ENCODE measurements around the gene UPF3A.
"Not testable (repeated sequence)": the region's sequence is repeated elsewhere in the genome, so short reads cannot be mapped to it uniquely, and the experiment has no call there.

The UPF3A gene

GRCh38 chr13:114324334-114324733 is 42.9 kb downstream of the UPF3A start:
- no peak for DNase-seq (ENCODE audit: low spot score)
- TF ChIP-seq CTCF (IDR thresholded peaks at IDR 0.05; ENCODE audit: borderline replicate concordance, control extremely low read depth, extremely low read depth, insufficient read depth, missing control alignments), result no peak
- in situ Hi-C loops (cut with MboI; ENCODE audit: low sequenced_read_pairs, unreplicated experiment), result no loop called here

GRCh38 chr13:114325729-114326128 is 44.3 kb downstream of the UPF3A start:
- in situ Hi-C loops (cut with MboI; ENCODE audit: low sequenced_read_pairs, unreplicated experiment), result no loop called here
- no peak for DNase-seq (ENCODE audit: low spot score)
- no peak for TF ChIP-seq CTCF (IDR thresholded peaks at IDR 0.05; ENCODE audit: borderline replicate concordance, control extremely low read depth, extremely low read depth, insufficient read depth, missing control alignments)

GRCh38 chr13:114328034-114328433 is 46.6 kb downstream of the UPF3A start:
- DNase-seq (ENCODE audit: low spot score), result no peak
- in situ Hi-C loops (cut with MboI; ENCODE audit: low sequenced_read_pairs, unreplicated experiment), result no loop called here
- TF ChIP-seq CTCF (IDR thresholded peaks at IDR 0.05; ENCODE audit: borderline replicate concordance, control extremely low read depth, extremely low read depth, insufficient read depth, missing control alignments), result no peak

DNA sequence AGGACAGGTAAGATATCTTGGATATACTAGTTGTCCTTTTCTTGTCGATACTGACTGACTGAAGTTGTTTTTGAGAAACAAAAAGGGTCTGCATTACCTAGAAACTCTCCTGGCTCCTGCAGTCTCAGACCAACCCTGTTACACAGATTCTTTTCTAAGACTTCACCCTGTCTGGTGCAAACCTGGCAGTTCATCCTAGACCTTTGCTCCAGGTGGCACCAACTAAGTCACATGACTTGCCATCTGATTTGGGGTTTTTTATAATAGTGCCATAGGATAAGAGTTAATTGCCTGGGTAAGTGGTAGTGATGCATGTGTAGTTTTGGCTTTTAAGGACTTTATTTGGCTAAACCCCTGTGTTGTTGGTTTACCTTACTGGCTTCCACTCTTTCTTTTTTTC is 47.2 kb downstream of the UPF3A start:
- DNase-seq (ENCODE audit: low spot score), result no peak
- in situ Hi-C loops (cut with MboI; ENCODE audit: low sequenced_read_pairs, unreplicated experiment), result no loop called here
- TF ChIP-seq CTCF (IDR thresholded peaks at IDR 0.05; ENCODE audit: borderline replicate concordance, control extremely low read depth, extremely low read depth, insufficient read depth, missing control alignments), result no peak

DNA sequence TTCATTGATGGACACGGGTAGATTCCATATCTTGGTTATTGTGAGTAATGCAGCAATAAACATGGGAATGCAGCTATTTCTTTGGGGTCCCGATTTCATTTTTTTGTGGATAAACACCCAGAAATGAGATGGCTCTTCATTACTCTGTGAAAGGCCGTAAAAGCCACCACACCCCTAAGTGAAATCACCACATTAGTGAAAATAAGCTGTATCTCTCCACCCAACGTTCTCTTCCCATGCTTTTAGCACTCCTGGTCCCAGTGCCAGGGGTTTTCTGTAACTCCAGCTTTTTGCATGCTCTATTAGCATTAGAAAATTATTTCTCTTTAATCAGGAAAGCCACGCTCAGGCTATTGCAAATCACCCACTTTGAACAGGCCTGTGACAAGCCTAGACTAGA is 48.7 kb downstream of the UPF3A start:
- no peak for DNase-seq (ENCODE audit: low spot score)
- in situ Hi-C loops (cut with MboI; ENCODE audit: low sequenced_read_pairs, unreplicated experiment), result no loop called here
- TF ChIP-seq CTCF (IDR thresholded peaks at IDR 0.05; ENCODE audit: borderline replicate concordance, control extremely low read depth, extremely low read depth, insufficient read depth, missing control alignments), result no peak

DNA sequence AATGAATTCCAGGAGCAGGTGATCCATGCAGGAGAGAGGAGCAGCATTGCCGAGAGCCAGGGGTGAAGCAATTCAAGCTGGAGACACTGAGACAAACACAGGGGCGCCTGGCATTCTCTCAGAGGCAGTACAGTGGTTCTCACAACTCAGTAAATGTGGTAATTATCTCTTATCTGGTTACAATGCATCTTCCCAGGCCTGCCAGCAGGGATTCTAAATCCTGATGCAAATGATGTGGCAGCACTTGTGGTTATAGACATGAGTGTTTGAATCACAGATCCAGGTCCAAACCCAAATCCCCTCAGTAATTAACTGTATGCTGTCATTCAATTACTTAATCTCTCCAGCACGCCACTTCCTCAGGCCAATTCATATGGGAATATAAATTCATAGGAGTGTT is 52.5 kb downstream of the UPF3A start:
- DNase-seq (ENCODE audit: low spot score); in situ Hi-C loops (cut with MboI; ENCODE audit: low sequenced_read_pairs, unreplicated experiment): not testable (repeated sequence)

DNA sequence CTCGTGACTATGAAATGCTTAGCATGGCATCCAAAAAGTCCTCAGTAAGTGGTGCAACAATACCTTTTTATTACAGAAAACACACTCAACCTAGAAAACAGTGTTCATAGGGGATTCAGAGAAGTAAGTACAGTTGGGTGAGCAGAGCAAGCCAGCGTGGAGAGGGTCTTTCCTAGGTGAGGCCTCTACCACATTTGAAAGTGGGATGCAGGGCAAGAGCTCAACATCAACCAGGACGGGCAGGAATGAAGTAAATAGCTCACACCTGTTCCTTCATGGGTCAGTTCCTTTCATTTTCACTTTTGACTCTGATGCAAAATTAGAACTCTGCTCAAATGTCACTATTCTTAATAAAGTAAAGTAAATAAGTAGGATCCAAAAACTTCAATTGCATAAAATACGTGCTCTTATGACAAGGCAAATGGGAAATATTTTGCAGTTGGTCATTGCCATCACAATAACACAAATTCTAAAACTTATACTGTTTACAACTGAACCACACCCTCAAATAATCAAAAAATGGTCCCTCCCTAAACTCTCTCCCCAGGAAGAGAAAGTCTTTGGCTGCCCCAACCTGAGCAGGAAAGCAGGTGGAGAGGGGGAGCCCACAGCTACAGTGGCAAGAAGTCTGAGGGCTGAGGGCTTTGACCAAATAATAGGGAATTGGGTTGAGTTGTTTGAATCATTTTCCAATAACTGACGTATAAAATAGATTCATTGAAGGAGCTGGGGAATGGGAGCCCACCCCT is 53.1 kb downstream of the UPF3A start:
- no peak for DNase-seq (ENCODE audit: low spot score)
- TF ChIP-seq CTCF (IDR thresholded peaks at IDR 0.05; ENCODE audit: borderline replicate concordance, control extremely low read depth, extremely low read depth, insufficient read depth, missing control alignments), result no peak
- in situ Hi-C loops (cut with MboI; ENCODE audit: low sequenced_read_pairs, unreplicated experiment), result no loop called here

DNA sequence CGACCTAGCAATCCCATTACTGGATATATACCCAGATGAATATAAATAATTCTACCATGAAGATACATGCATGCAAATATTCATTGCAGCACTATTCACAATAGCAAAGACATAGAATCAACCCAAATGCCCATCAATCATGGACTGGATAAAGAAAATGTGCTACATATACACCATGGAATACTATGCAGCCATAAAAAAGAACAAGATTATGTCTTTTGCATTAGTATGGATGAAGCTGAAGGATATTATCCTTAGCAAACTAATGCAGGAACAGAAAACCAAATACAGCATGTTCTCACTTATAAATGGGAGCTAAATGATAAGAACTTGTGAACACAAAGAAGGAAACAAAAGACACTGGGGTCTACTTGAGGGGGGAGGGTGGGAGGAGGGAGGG is 55.1 kb downstream of the UPF3A start:
- DNase-seq (ENCODE audit: low spot score); in situ Hi-C loops (cut with MboI; ENCODE audit: low sequenced_read_pairs, unreplicated experiment): not testable (repeated sequence)
